HG02623 (cell line): ENCODE measurements around the gene SERPINF2.
"Not testable (repeated sequence)": the region's sequence is repeated elsewhere in the genome, so short reads cannot be mapped to it uniquely, and the experiment has no call there.

Source experiments
- ATAC-seq: cut with Tn5 transposase; IDR thresholded peaks from one replicate; pipeline ENCODE4 v1.9.1; 2021; ENCODE audit warnings: moderate library complexity; ENCODE audit not compliant: unreplicated experiment

Gene SERPINF2

DNA sequence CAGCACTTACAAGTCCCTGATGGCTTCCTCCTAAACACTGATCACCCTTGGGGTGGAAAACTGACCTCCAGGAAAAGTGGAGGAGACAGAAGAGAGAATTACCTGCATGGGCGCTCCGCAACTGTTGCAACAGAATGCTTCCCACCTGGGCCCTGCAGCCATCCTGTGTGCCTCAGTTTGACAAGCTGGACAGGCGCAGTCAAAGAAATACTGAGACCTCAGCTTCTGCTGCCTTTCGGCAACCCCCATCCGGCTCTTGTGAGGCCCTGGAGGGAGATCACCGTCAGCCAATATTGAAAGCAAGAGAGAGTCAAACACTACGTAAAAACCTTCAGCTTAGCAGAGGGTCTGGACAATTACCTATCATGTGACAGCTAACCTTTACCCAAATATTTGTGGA, 44.0 kb downstream of the SERPINF2 start:
- no peak for ATAC-seq

DNA sequence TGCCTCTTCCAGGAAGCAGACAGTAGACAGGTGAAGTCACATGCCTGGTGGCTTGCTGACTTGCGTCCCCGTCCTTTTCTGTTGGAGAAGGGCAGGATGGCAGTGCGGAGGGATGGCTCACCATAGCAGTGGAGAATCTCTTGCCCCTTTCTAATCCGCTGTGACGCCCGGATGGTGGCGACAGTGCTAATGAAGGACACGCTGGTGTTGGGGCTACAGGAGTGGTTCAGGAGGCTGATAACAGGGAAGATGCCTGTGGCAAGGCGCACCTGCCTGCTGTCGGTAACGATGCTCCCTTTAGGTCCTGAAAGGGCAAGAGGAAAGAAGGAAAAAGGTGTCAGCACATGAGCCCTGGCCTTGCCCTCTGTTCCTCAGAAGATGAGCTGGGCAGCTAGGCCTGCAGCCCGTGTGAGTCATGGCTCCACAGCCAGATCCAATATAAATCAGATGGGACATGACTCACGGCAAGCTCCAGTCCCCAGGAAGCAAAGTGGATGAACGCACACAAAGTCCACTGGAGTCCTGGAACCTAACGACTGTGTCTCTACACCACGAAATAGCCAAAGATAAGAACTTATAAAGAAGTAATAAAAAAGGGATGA, 44.7 kb downstream of the SERPINF2 start:
- ATAC-seq, result no peak

DNA sequence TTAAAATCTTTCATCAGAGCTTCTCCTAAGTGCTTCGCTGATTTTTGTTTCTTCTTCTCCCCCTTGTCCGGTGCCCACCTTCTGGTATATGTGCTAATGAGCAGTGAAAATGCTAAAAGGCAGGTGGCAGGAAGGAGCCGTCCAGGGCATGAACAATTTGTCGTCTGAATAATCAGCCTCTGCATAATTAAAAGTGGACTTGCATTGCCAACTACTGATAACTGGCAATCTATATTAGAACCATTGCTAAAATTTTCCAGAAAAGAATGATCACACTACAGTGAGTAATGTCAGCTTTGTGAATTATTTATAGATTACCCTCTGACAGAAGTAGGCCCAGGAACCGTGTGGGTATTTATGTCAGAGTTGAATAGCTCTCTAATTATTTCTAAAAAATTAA, 47.3 kb downstream of the SERPINF2 start:
- ATAC-seq, result no peak

DNA sequence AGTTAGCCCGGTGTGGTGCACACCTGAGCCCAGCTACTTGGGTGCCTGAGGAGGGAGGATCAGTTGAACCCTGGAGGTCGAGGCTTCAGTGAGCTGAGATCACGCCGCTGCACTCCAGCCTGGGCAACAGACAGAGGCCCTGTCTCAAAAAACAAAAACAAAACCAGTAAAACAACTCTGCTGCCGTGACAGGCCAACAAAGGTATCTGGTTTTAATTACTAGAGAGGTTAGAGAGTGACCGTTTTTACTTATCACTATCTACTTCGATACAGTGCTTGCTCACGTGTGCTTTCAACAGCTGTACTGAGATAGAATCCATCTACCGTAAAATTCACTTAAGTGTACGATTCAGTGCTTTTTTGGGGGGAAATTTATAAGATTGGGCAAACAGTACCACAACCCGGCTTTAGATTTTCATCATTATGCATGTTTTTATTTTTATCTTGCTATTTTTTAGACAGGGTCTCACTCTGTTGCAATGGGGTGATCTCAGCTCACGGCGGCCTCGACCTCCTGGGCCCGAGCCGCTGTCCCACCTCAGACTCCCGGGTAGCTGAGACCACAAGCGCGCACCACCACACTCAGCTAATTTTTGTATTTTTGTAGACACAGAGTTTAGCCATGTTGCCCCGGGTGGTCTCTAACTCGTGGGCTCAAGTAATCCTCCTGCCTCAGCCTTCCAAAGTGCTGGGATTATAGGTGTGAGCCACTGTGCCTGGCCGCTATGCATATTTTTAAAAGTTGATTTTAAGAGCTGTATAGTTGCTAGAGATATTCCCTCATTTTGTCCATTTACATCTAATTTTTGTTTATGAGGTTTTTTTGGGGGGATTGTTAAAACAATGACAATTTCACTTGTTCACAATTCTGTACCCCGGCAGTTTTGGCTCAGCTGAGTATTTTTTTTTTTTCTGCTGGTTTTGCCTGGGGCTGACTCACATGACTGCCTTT, 50.1 kb downstream of the SERPINF2 start:
- ATAC-seq, result no peak

DNA sequence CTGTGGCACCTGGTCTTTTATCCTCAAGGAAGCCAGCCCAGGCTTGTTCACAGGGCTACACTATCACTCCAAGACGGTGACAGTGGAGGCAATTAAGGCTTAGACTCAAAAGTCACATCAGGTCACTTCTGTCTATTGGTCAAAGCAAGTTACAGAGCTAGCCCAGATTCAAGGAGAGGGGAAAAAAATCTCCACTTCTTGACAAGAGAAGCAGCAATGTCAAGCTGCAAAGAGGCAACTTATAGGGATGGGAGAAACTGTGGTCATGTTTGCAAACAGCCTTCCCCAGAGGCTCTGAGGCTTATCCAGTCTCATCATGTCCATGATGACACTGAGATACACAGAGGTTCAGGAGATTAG, 50.8 kb downstream of the SERPINF2 start:
- ATAC-seq, result no peak

DNA sequence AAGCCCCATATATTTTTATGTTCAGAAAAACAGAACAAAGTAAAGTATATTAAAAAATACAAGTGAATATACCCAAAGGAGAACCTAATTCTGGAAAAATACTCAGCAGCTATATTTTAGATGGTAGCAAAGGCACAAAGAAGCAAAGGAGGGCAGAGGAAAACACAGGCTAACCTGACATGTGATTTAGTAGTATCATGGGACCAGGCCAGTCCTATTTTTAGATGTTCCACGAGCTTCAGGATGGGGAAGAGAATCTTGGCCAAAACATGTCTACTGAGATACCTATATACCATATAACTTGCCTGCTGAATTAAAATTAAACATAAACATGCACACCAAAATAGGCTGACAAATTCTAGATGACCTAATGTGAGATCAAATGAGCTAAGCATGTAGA, 54.1 kb downstream of the SERPINF2 start:
- ATAC-seq, result no peak

DNA sequence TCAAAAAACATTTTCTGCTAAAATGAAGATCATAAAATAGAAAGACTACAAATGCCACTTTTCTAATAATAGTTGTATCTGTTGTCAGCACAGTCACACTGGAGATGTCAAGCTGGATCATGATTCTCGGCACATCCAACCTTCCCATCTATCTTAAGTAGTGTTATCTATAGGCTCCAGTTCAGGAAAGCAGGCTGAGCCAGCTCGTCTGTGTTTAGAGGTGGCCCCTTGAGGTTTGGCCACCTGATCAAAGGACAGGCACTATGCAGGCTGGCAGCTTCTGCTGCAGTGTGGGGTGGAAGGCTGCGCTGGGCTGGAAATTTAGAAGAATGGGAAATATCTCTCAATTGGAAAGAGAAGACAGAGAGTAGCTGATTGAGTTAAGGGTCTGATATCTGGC, 54.7 kb downstream of the SERPINF2 start:
- ATAC-seq, result no peak

DNA sequence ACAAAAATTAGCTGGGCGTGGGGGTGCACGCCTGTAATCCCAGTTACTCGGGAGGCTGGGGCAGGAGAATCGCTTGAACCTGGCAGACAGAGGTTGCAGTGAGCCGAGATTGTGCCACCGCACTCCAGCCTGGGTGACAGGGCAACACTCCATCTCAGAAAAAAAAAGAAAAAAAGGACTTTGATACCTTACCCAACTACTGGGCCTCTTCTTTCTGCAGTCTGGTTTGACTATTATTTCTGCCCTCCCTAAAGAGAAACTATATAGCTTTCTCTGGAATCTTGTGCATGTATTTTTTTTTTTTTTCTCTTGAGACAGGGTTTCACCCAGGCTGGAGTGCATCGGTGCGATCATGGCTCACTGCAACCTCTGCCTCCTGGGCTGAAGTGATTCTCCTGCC, 55.2 kb downstream of the SERPINF2 start:
- not testable (repeated sequence) for ATAC-seq

DNA sequence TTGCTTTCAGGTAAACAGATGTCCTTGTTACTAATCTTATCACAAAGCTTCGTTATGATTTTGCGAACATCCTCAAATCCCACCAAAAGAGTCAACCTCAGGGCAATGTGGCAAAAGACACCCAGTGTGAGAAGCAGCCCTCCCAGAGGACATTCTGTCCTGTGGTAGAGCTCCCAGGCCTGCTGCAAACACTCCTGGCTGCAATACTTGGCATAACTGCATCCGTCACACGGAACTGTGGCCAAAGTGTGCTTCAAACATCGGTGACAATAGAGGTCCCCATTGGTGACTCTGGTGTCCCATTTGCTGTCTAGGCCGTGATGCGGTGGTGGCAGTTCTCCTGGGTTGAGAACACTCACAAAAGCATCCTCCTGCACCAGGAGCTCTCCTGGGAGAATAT, 57.6 kb downstream of the SERPINF2 start:
- no peak for ATAC-seq

DNA sequence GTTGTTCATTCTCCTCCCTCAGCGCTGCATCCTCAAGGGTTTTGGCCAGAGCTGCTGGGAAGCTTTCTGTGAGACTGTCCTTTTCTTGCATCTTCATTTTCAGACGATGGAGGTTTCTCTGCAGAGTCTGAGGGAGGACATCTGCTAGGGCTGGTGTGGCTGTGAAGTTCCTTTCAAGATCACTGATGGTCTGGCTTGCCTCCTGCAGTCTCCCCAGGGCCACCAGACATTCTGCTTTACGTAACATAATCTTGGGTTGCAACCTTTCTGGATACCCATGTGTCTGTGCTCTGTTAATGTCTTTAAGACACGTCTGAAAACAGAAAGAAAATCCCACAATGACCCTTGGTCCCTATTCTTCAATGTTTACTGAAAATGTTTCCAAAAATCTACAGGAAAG, 58.0 kb downstream of the SERPINF2 start:
- no peak for ATAC-seq

DNA sequence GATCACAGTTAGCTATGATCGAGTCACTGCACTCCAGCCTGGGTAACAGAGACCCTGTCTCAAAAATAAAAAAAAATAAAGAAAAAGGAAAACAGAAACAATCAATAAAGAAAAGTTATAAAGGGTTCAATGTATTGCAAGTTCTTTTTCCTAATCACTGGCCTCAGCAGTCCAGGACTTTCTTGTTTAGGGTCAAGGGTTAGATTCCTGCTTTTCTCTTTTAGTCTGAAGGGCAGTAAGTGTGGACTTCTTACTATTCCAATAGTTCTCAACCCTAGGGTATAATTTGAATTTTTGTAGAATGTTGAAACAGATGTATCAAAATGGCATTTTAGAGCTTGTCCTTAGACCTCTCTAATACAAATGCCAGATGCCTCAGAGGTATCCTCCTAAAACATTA, 59.8 kb downstream of the SERPINF2 start:
- no peak for ATAC-seq

DNA sequence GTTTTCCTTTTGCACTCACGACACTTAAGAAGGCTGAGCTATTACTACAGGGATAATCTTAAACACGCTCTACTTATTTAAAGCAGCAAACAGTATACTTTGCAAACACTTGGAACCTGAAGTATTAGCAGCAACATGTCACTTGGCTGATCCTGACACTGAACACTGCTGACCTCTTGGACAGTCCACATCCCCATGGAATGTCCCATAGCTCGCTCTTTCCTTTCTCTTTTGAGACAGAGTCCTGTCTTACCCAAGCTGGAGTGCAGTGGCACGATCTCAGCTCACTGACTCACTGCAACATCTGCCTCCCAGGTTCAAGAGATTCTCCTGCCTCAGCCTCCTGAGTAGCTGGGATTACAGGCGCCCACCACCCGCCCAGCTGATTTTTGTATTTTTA, 60.6 kb downstream of the SERPINF2 start:
- no peak for ATAC-seq
